CD4-positive, alpha-beta T cell (primary cell): Measurements from ENCODE around the gene TMED4. TPM values are rescaled to one million over a fixed set of nuclear protein-coding genes. Genes with fewer than 3 reads are reported as not detected.
A peak's percentile ranks its signal among the peaks of the same experiment; 100 is the strongest.

Experiments
- ATAC-seq: fragments of 200-7000 bp; cut with Tn5 transposase; one replicate; pipeline ENCODE4 v1.10.0; 2022; ENCODE audit warnings: mild to moderate bottlenecking; ENCODE audit not compliant: poor library complexity
- CTCF ChIA-PET: fragments of 350-600 bp; sonication (Branson Sonifier 250); formaldehyde crosslinking; loops from one replicate; lab custom pipeline; 2021; ENCODE audit warnings: antibody characterized with exemption, inconsistent platforms; lab: Charles Lee
- POLR2A ChIA-PET: fragments of 350-600 bp; sonication (Branson Sonifier 250); formaldehyde crosslinking; loops from one replicate; lab custom pipeline; 2021; ENCODE audit warnings: antibody characterized with exemption, inconsistent platforms; lab: Charles Lee
- DNase-seq, 14 experiments: peaks; one replicate each; pipeline ENCODE4 v3.0.0-alpha.2; 2013 to 2020; ENCODE audit warnings: mixed read lengths in 2 of 14
- H3K27ac ChIP-seq, 2 donors: one replicate each; pipeline versions ENCODE4 v1.5.1 to v1.7.0; 2013; ENCODE audit warnings: low read length in 2 of 2, low read depth in 1 of 2, mild to moderate bottlenecking in 1 of 2
- H3K27me3 ChIP-seq, 2 experiments: 1 replicate in 1 of 2; 2 replicates in 1 of 2; pipeline versions ENCODE4 v1.6.1 to v1.7.0; 2013; ENCODE audit warnings: low read length in 2 of 2, control low read depth in 1 of 2, mild to moderate bottlenecking in 1 of 2, moderate library complexity in 1 of 2; ENCODE audit not compliant: insufficient read depth in 2 of 2, control insufficient read depth in 1 of 2
- H3K36me3 ChIP-seq: one replicate; pipeline ENCODE4 v1.6.1; 2013; ENCODE audit warnings: low read length, control low read depth; ENCODE audit not compliant: insufficient read depth
- H3K4me1 ChIP-seq: one replicate; pipeline ENCODE4 v1.6.1; 2013; ENCODE audit warnings: low read length, control low read depth; ENCODE audit not compliant: insufficient read depth
- H3K4me3 ChIP-seq: one replicate; pipeline ENCODE4 v1.5.1; 2013; ENCODE audit warnings: mild to moderate bottlenecking, low read length, moderate library complexity
- H3K9me3 ChIP-seq, 2 experiments: 1 replicate in 1 of 2; 2 replicates in 1 of 2; pipeline versions ENCODE4 v1.6.1 to v1.7.0; 2013; ENCODE audit warnings: low read length in 2 of 2, mild to moderate bottlenecking in 2 of 2, control low read depth in 1 of 2, moderate library complexity in 1 of 2; ENCODE audit not compliant: control insufficient read depth in 1 of 2, insufficient read depth in 1 of 2
- H3K27ac Mint-ChIP-seq: one replicate; pipeline ENCODE4 v1.8.0; 2020; ENCODE audit warnings: mixed read lengths
- H3K27me3 Mint-ChIP-seq: one replicate; pipeline ENCODE4 v1.8.0; 2021; ENCODE audit warnings: mixed read lengths
- H3K36me3 Mint-ChIP-seq: one replicate; pipeline ENCODE4 v1.8.0; 2021; ENCODE audit warnings: low read depth, mixed read lengths
- H3K4me1 Mint-ChIP-seq: one replicate; pipeline ENCODE4 v1.8.0; 2021; ENCODE audit warnings: low read depth, mixed read lengths
- H3K4me3 Mint-ChIP-seq: one replicate; pipeline ENCODE4 v1.8.0; 2020; ENCODE audit warnings: mild to moderate bottlenecking, mixed read lengths
- H3K9me3 Mint-ChIP-seq: one replicate; pipeline ENCODE4 v1.8.0; 2020; ENCODE audit warnings: mixed read lengths
- CTCF ChIP-seq: fragments of 200-600 bp; IDR thresholded peaks from one replicate; pipeline ENCODE4 v1.8.0; 2022; ENCODE audit warnings: antibody characterized with exemption, mild to moderate bottlenecking
- intact Hi-C, 2 experiments: fragments of 100-400 bp; cut with DNase I in 1 of 2; cut with micrococcal nuclease in 1 of 2; formaldehyde crosslinking; loops; one replicate each; pipeline versions ENCODE4 v1.15.1 to v1.9.0; 2023 to 2025; cut with DNase I, micrococcal nuclease
- total RNA-seq, 174 experiments: library from RNA in 2 of 174; stranded (reverse) in 2 of 174; gene quantifications; one replicate each; pipeline ENCODE4 v1.2.3 and lab custom pipeline; 2021 to 2026

The TMED4 gene
- total RNA-seq, 2 experiments from 2014 or later: 134 to 138 TPM

- Mint-ChIP-seq H3K36me3 (peaks cover 16% of the 10 kb centered on the region), H3K4me1 (peaks cover 53% of the 10 kb centered on the region), H3K27ac (peak overlapping the region; percentile 100), H3K4me3 (peak overlapping the region; percentile 66), H3K27me3 (peaks cover 5% of the 10 kb centered on the region), H3K9me3 (no peaks in the 10 kb centered on the region)
- H3K4me1 ChIP-seq: peaks cover 61% of the 10 kb centered on the region
- no peaks in the 10 kb centered on the region for H3K9me3 ChIP-seq
- CTCF ChIA-PET: interaction anchor here (0.6 kb wide), 1 partner anchor 178 kb away, joined by 3 read pairs; no protein-coding TSS in a partner anchor
- DNase-seq (peak in 5 of 14 experiments; percentile 31 to 68 (median 35)), ATAC-seq (no peak)
- H3K4me3 ChIP-seq: no peak overlapping the region
- H3K36me3 ChIP-seq: no peaks in the 10 kb centered on the region
- no peak for TF ChIP-seq CTCF
- no peak overlapping the region for H3K27ac ChIP-seq
- POLR2A ChIA-PET: interaction anchor here (0.6 to 3.8 kb wide), 4 partner anchors 12 to 238 kb away, joined by 3 to 32 read pairs (median 6); partner anchors contain the start of gene ZMIZ2
- no peaks in the 10 kb centered on the region for H3K27me3 ChIP-seq
- intact Hi-C loops: loop anchor here (5.0 kb wide), 2 partner anchors 188 to 278 kb away; partner anchors contain the start of genes PPIA (in 2 of the 2) and PURB (in 1 of the 2)
Observed at GRCh38 chr7:44608916-44609648, 27.1 kb upstream of the TMED4 start.

GRCh38 chr7:44607141-44608068 lies 25.4 kb upstream of the TMED4 start:
- peak; percentile 24 for ATAC-seq

More at GRCh38 chr7:44607141-44608068, 25.4 kb upstream of the TMED4 start:
- Histone ChIP-seq H3K9me3 (no peaks in the 10 kb centered on the region), H3K36me3 (no peaks in the 10 kb centered on the region), H3K27ac (peak overlapping the region; percentile 86 to 99), H3K27me3 (no peaks in the 10 kb centered on the region), H3K4me3 (peak overlapping the region; percentile 69), H3K4me1 (peaks cover 46% of the 10 kb centered on the region)
- peaks cover 51% of the 10 kb centered on the region for H3K4me1 Mint-ChIP-seq
- ChIA-PET CTCF (interaction anchor here (0.9 to 2.0 kb wide), 6 partner anchors 10 to 308 kb away, joined by 3 to 12 read pairs (median 4); no protein-coding TSS in a partner anchor), POLR2A (interaction anchor here (1.0 to 3.8 kb wide), 26 partner anchors 9 to 504 kb away, joined by 3 to 229 read pairs (median 12); partner anchors contain the start of genes CCM2, DDX56, H2AZ2 and MYO1G)
- DNase-seq: no peak
- peak overlapping the region; percentile 100 for H3K27ac Mint-ChIP-seq
- peaks cover 5% of the 10 kb centered on the region for H3K27me3 Mint-ChIP-seq
- TF ChIP-seq CTCF: no peak
- peaks cover 16% of the 10 kb centered on the region for H3K36me3 Mint-ChIP-seq
- peak overlapping the region; percentile 100 for H3K4me3 Mint-ChIP-seq
- intact Hi-C loops: loop anchor here (1.0 to 5.0 kb wide), 6 partner anchors 26 to 503 kb away; partner anchors contain the start of genes PPIA (in 2 of the 2), PURB (in 1 of the 2), TBRG4 (in 1 of the 2) and ZMIZ2 (in 1 of the 2)
- no peaks in the 10 kb centered on the region for H3K9me3 Mint-ChIP-seq
